Neural cell (in vitro differentiated cells): Measurements from ENCODE around the gene CYB5A. TPM values are rescaled to one million over a fixed set of nuclear protein-coding genes. Genes with fewer than 3 reads are reported as not detected.

Source experiments
- H2AFZ ChIP-seq: fragments of 200-600, 300-800 bp; sonication (generic), shearing (Covaris generic); 2 replicates; pipeline ENCODE4 v1.6.0; 2014; ENCODE audit warnings: low read depth, mild to moderate bottlenecking, antibody characterized with exemption, low read length, moderate library complexity
- H3F3A ChIP-seq: fragments of 200-600 bp; shearing (Covaris generic); 2 replicates; pipeline ENCODE4 v1.6.1; 2016; ENCODE audit warnings: mild to moderate bottlenecking, moderate library complexity, mixed read lengths, antibody characterized with exemption, low read length; ENCODE audit not compliant: insufficient read depth, poor library complexity, severe bottlenecking
- H3K27ac ChIP-seq: fragments of 200-600, 300-800 bp; sonication (generic), shearing (Covaris generic); 2 replicates; pipeline ENCODE4 v1.5.1; 2014; ENCODE audit warnings: mild to moderate bottlenecking, low read length, moderate library complexity
- H3K27me3 ChIP-seq: fragments of 300-800, 200-600 bp; sonication (generic), shearing (Covaris generic); 2 replicates; pipeline ENCODE4 v1.6.0; 2014; ENCODE audit warnings: mild to moderate bottlenecking, low read depth, low read length, moderate library complexity; ENCODE audit not compliant: insufficient read depth
- H3K36me3 ChIP-seq: fragments of 300-800, 200-600 bp; sonication (generic), shearing (Covaris generic); 2 replicates; pipeline ENCODE4 v1.5.1; 2014; ENCODE audit warnings: mild to moderate bottlenecking, antibody characterized with exemption, low read length, moderate library complexity; ENCODE audit not compliant: insufficient read depth
- H3K4me2 ChIP-seq: fragments of 300-800, 200-600 bp; sonication (generic), shearing (Covaris generic); 2 replicates; pipeline ENCODE4 v1.6.0; 2014; ENCODE audit warnings: mild to moderate bottlenecking, low read length
- H3K4me3 ChIP-seq: fragments of 300-800, 200-600 bp; sonication (generic), shearing (Covaris generic); 2 replicates; pipeline ENCODE4 v1.5.1; 2014; ENCODE audit warnings: mild to moderate bottlenecking, low read length, moderate library complexity
- H3K79me2 ChIP-seq: fragments of 200-600 bp; shearing (Covaris generic); replicated peaks from 2 replicates; pipeline ENCODE4 v1.6.0; 2014; ENCODE audit warnings: mild to moderate bottlenecking, low read length, moderate library complexity; ENCODE audit not compliant: insufficient read depth
- H3K9ac ChIP-seq: fragments of 300-800, 200-600 bp; sonication (generic), shearing (Covaris generic); 2 replicates; pipeline ENCODE4 v1.6.1; 2016; ENCODE audit warnings: mild to moderate bottlenecking, low read length, mixed read lengths
- H3K9me2 ChIP-seq: fragments of 200-600 bp; shearing (Covaris generic); 2 replicates; pipeline ENCODE4 v1.6.1; 2016; ENCODE audit warnings: mild to moderate bottlenecking, low read length, mixed read lengths; ENCODE audit not compliant: insufficient read depth
- H3K9me3 ChIP-seq: fragments of 200-600, 300-800 bp; sonication (generic), shearing (Covaris generic); 2 replicates; pipeline ENCODE4 v1.6.1; 2016; ENCODE audit warnings: mild to moderate bottlenecking, mixed run types, low read length, moderate library complexity, mixed read lengths
- H4K20me1 ChIP-seq: fragments of 200-600 bp; shearing (Covaris generic); 2 replicates; pipeline ENCODE4 v1.6.1; 2016; ENCODE audit warnings: mild to moderate bottlenecking, mixed run types; ENCODE audit not compliant: insufficient read depth
- EP300 ChIP-seq: fragments of 450-650 bp; conservative IDR thresholded peaks from 2 replicates; pipeline ENCODE4 v1.6.1; 2014; ENCODE audit warnings: antibody characterized with exemption, mild to moderate bottlenecking, moderate library complexity; ENCODE audit not compliant: poor library complexity, severe bottlenecking
- EZH2 ChIP-seq: fragments of 200-600, 300-800 bp; shearing (Covaris generic), sonication (generic); IDR thresholded peaks from 2 replicates; pipeline ENCODE4 v1.6.1; 2014; ENCODE audit warnings: antibody characterized with exemption, low read length, borderline replicate concordance, mild to moderate bottlenecking; ENCODE audit not compliant: insufficient read depth, poor library complexity, severe bottlenecking
- MXI1 ChIP-seq: fragments of 450-650 bp; conservative IDR thresholded peaks from 2 replicates; pipeline ENCODE4 v1.6.1; 2014; ENCODE audit warnings: antibody characterized with exemption, mild to moderate bottlenecking; ENCODE audit not compliant: poor library complexity, severe bottlenecking
- POLR2AphosphoS5 ChIP-seq: IDR thresholded peaks from 2 replicates; pipeline ENCODE4 v1.6.1; 2012
- RAD21 ChIP-seq: fragments of 450-650 bp; conservative IDR thresholded peaks from 2 replicates; pipeline ENCODE4 v1.6.1; 2014; ENCODE audit warnings: antibody characterized with exemption, mild to moderate bottlenecking, moderate library complexity
- SMC3 ChIP-seq: fragments of 450-650 bp; conservative IDR thresholded peaks from 2 replicates; pipeline ENCODE4 v1.6.1; 2014; ENCODE audit warnings: antibody characterized with exemption, mild to moderate bottlenecking, moderate library complexity; ENCODE audit not compliant: poor library complexity
- TAF1 ChIP-seq: IDR thresholded peaks from 2 replicates; pipeline ENCODE4 v1.6.1; 2012; ENCODE audit warnings: low read depth
- polyA plus RNA-seq: library from polyadenylated mRNA; depleted of rRNA; stranded (reverse); fragments of >200 nt; gene quantifications from 2 replicates; pipeline ENCODE4 v1.2.3, GENCODE V29; 2014
- TF ChIP-seq, protein P1 (sequence below): IDR thresholded peaks from 2 replicates; pipeline ENCODE4 v1.6.1; 2012; ENCODE audit warnings: borderline replicate concordance
- TF ChIP-seq, protein P2 (sequence below): fragments of 450-650 bp; IDR thresholded peaks from 2 replicates; pipeline ENCODE4 v1.5.1; 2014; ENCODE audit warnings: antibody characterized with exemption, mild to moderate bottlenecking, moderate library complexity; ENCODE audit not compliant: poor library complexity, severe bottlenecking

Gene CYB5A
- polyA plus RNA-seq, 1 donor from 2014 or later = 35.4 TPM

DNA sequence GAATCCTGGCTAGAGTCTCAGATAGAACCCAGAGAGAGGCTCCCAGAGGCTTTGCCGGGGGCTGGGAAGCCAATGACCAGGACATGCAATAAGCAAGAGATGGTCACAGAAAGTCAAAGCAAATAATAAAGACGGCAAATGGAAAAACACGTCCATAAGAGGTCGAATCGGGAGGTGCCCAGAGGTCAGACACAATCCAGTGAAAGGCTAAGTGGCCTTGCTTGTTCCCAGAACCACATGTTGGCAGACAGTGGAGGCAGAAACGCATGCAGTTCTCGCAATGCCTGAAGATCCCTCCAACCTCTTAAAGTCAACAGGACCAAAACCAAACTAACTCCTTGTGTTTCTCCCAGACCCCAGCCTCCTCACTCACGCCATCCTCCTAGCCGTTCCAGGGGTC, 3.0 kb downstream of the CYB5A start:
- no peak overlapping the region for H3K9ac ChIP-seq
- H3K4me2 ChIP-seq = no peak overlapping the region
- no peaks in the 10 kb centered on the region for H4K20me1 ChIP-seq
- H3F3A ChIP-seq = no peaks in the 10 kb centered on the region
- no peaks in the 10 kb centered on the region for H3K9me2 ChIP-seq
- TF ChIP-seq EP300 (no peak), RAD21 (no peak), EZH2 (no peak), TAF1 (no peak), MXI1 (no peak), POLR2AphosphoS5 (no peak), SMC3 (no peak)
- TF ChIP-seq, protein P1, sequence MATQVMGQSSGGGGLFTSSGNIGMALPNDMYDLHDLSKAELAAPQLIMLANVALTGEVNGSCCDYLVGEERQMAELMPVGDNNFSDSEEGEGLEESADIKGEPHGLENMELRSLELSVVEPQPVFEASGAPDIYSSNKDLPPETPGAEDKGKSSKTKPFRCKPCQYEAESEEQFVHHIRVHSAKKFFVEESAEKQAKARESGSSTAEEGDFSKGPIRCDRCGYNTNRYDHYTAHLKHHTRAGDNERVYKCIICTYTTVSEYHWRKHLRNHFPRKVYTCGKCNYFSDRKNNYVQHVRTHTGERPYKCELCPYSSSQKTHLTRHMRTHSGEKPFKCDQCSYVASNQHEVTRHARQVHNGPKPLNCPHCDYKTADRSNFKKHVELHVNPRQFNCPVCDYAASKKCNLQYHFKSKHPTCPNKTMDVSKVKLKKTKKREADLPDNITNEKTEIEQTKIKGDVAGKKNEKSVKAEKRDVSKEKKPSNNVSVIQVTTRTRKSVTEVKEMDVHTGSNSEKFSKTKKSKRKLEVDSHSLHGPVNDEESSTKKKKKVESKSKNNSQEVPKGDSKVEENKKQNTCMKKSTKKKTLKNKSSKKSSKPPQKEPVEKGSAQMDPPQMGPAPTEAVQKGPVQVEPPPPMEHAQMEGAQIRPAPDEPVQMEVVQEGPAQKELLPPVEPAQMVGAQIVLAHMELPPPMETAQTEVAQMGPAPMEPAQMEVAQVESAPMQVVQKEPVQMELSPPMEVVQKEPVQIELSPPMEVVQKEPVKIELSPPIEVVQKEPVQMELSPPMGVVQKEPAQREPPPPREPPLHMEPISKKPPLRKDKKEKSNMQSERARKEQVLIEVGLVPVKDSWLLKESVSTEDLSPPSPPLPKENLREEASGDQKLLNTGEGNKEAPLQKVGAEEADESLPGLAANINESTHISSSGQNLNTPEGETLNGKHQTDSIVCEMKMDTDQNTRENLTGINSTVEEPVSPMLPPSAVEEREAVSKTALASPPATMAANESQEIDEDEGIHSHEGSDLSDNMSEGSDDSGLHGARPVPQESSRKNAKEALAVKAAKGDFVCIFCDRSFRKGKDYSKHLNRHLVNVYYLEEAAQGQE = no peak
- TF ChIP-seq, protein P2, sequence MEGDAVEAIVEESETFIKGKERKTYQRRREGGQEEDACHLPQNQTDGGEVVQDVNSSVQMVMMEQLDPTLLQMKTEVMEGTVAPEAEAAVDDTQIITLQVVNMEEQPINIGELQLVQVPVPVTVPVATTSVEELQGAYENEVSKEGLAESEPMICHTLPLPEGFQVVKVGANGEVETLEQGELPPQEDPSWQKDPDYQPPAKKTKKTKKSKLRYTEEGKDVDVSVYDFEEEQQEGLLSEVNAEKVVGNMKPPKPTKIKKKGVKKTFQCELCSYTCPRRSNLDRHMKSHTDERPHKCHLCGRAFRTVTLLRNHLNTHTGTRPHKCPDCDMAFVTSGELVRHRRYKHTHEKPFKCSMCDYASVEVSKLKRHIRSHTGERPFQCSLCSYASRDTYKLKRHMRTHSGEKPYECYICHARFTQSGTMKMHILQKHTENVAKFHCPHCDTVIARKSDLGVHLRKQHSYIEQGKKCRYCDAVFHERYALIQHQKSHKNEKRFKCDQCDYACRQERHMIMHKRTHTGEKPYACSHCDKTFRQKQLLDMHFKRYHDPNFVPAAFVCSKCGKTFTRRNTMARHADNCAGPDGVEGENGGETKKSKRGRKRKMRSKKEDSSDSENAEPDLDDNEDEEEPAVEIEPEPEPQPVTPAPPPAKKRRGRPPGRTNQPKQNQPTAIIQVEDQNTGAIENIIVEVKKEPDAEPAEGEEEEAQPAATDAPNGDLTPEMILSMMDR = no peak
- H2AFZ ChIP-seq = no peak overlapping the region
- no peaks in the 10 kb centered on the region for H3K9me3 ChIP-seq
- no peak overlapping the region for H3K27ac ChIP-seq
- H3K27me3 ChIP-seq = no peaks in the 10 kb centered on the region
- H3K79me2 ChIP-seq = no peaks in the 10 kb centered on the region
- no peak overlapping the region for H3K4me3 ChIP-seq
- no peaks in the 10 kb centered on the region for H3K36me3 ChIP-seq

DNA sequence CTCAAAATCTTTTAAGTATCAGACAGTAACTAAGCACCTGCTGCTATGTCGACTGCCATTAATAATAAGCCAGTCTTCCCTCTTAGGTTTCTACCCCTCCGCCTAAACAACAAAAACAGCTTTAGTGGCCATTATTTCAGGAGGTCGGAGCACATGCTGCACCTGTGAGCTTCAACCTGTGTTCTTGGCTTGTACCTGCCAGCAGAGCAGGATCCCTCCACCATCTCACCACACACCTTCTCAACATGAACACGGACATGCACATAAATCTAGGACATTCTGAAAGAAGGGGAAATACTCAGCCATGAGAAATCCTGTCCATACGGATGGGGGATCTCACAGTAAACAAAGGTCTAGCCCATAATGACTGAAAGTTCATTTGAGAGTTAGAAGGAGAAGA, 3.7 kb downstream of the CYB5A start:
- Histone ChIP-seq H3K9me2 (no peaks in the 10 kb centered on the region), H3K79me2 (no peaks in the 10 kb centered on the region), H2AFZ (no peak overlapping the region), H3K4me2 (no peak overlapping the region), H3K4me3 (no peak overlapping the region), H3K9me3 (no peaks in the 10 kb centered on the region), H3K9ac (no peak overlapping the region), H4K20me1 (no peaks in the 10 kb centered on the region), H3K27me3 (no peaks in the 10 kb centered on the region), H3K27ac (no peak overlapping the region), H3F3A (no peaks in the 10 kb centered on the region), H3K36me3 (no peaks in the 10 kb centered on the region)
- no peak for TF ChIP-seq TAF1
- TF ChIP-seq MXI1 = no peak
- TF ChIP-seq EZH2 = no peak
- TF ChIP-seq SMC3 = no peak
- TF ChIP-seq RAD21 = no peak
- TF ChIP-seq, protein P2 = no peak
- TF ChIP-seq, protein P1 = no peak
